HG03060 (cell line): ENCODE measurements around the gene TACR1.
"Not testable (repeated sequence)": the region's sequence is repeated elsewhere in the genome, so short reads cannot be mapped to it uniquely, and the experiment has no call there.

Experiments used
- ATAC-seq: cut with Tn5 transposase; IDR thresholded peaks from one replicate; pipeline ENCODE4 v1.9.1; 2021; ENCODE audit warnings: low read depth, moderate number of reproducible peaks; ENCODE audit not compliant: unreplicated experiment

Gene TACR1

GRCh38 chr2:75147884-75148283, 51.4 kb downstream of the TACR1 start:
- not testable (repeated sequence) for ATAC-seq

GRCh38 chr2:75146606-75147332, 52.6 kb downstream of the TACR1 start:
- ATAC-seq: no peak

- ATAC-seq: not testable (repeated sequence)
Measured at GRCh38 chr2:75146221-75146605, 53.1 kb downstream of the TACR1 start.

- ATAC-seq: no peak
Measured at GRCh38 chr2:75142081-75142480, 57.2 kb downstream of the TACR1 start.

- ATAC-seq: no peak
Measured at GRCh38 chr2:75140288-75140687, 59.0 kb downstream of the TACR1 start.

GRCh38 chr2:75139171-75139570, 60.1 kb downstream of the TACR1 start:
- no peak for ATAC-seq

- ATAC-seq: no peak
Measured at GRCh38 chr2:75138528-75138927, 60.8 kb downstream of the TACR1 start.

GRCh38 chr2:75135776-75136400, 63.4 kb downstream of the TACR1 start:
- no peak for ATAC-seq

GRCh38 chr2:75134860-75135259, 64.5 kb downstream of the TACR1 start:
- no peak for ATAC-seq

GRCh38 chr2:75133621-75134570, 65.4 kb downstream of the TACR1 start:
- ATAC-seq: no peak

- ATAC-seq: no peak
Measured at GRCh38 chr2:75130171-75130570, 69.1 kb downstream of the TACR1 start.

- ATAC-seq: no peak
Measured at GRCh38 chr2:75123876-75124275, 75.4 kb downstream of the TACR1 start.

GRCh38 chr2:75113231-75113869, 86.0 kb downstream of the TACR1 start:
- no peak for ATAC-seq

- no peak for ATAC-seq
Measured at GRCh38 chr2:75108937-75109482, 90.3 kb downstream of the TACR1 start.

GRCh38 chr2:75102011-75102410, 97.3 kb downstream of the TACR1 start:
- ATAC-seq: no peak

- no peak for ATAC-seq
Measured at GRCh38 chr2:75100801-75101151, 98.5 kb downstream of the TACR1 start.

- ATAC-seq: no peak
Measured at GRCh38 chr2:75100011-75100800, 99.1 kb downstream of the TACR1 start.

GRCh38 chr2:75099521-75099922, 99.8 kb downstream of the TACR1 start:
- ATAC-seq: no peak

- no peak for ATAC-seq
Measured at GRCh38 chr2:75098856-75099255, 100.5 kb downstream of the TACR1 start.

GRCh38 chr2:75097831-75098230, 101.5 kb downstream of the TACR1 start:
- no peak for ATAC-seq
